Measurements from ENCODE around the gene EWSR1.

Gene EWSR1

GRCh38 chr22:29335656-29336055 lies 67.6 kb downstream of the EWSR1 start:
- no CpG with 5 or more reads among the region's 11 CpGs for WGBS (ENCODE audit: extremely low coverage, insufficient coverage, low lambda C conversion rate)
- Histone ChIP-seq H3K4me1 (ENCODE audit: control insufficient read depth, low read depth, low read length) (peaks cover 2% of the 10 kb centered on the region), H3K36me3 (ENCODE audit: control insufficient read depth, insufficient read depth, low read length) (peaks cover 9% of the 10 kb centered on the region)

GRCh38 chr22:29336751-29337490 lies 68.9 kb downstream of the EWSR1 start:
- no CpG with 5 or more reads among the region's 14 CpGs for WGBS (ENCODE audit: extremely low coverage, insufficient coverage, low lambda C conversion rate)
- Histone ChIP-seq H3K56ac (ENCODE audit: low read length) (no peak overlapping the region), H3K18ac (ENCODE audit: low read length) (no peak overlapping the region)

More at GRCh38 chr22:29335656-29336055, 67.6 kb downstream of the EWSR1 start:
- H3K4me3 ChIP-seq (ENCODE audit: low read length), result no peak overlapping the region
- DNase-seq, result no peak
- H3K18ac ChIP-seq (ENCODE audit: low read length), result no peak overlapping the region
- no peaks in the 10 kb centered on the region for H3K27me3 ChIP-seq (ENCODE audit: insufficient read depth, low read length, poor library complexity)
- no peak overlapping the region for H4K8ac ChIP-seq (ENCODE audit: low read depth, low read length)
- no peak overlapping the region for H3K23ac ChIP-seq (ENCODE audit: low read length)
- no peak overlapping the region for H3K9ac ChIP-seq (ENCODE audit: low read length)
- no peak overlapping the region for H4K5ac ChIP-seq (ENCODE audit: low read length)
- H3K4me2 ChIP-seq (ENCODE audit: low read length), result no peak overlapping the region
- H3K27ac ChIP-seq (ENCODE audit: low read depth, low read length), result no peak overlapping the region
- no peaks in the 10 kb centered on the region for H3K79me1 ChIP-seq (ENCODE audit: low read length)
- H2AK5ac ChIP-seq (ENCODE audit: low read length), result no peak overlapping the region
- no peak overlapping the region for H2BK5ac ChIP-seq (ENCODE audit: low read length)
- no peak overlapping the region for H3K56ac ChIP-seq (ENCODE audit: low read length)
- H2BK15ac ChIP-seq (replicated peaks; ENCODE audit: low read depth), result no peak overlapping the region
- H3K4ac ChIP-seq (ENCODE audit: low read depth, low read length), result no peak overlapping the region
- H2BK120ac ChIP-seq (ENCODE audit: low read depth, low read length), result no peak overlapping the region
- H3K79me2 ChIP-seq (ENCODE audit: control insufficient read depth, insufficient read depth, low read length), result no peaks in the 10 kb centered on the region

GRCh38 chr22:29337631-29338284 lies 69.7 kb downstream of the EWSR1 start:
- no peaks in the 10 kb centered on the region for H3K79me1 ChIP-seq (ENCODE audit: low read length)
- H3K23ac ChIP-seq (ENCODE audit: low read length), result no peak overlapping the region
- DNase-seq, result no peak
- H2BK5ac ChIP-seq (ENCODE audit: low read length), result no peak overlapping the region
- H3K18ac ChIP-seq (ENCODE audit: low read length), result no peak overlapping the region
- H4K8ac ChIP-seq (ENCODE audit: low read depth, low read length), result no peak overlapping the region
- WGBS (ENCODE audit: extremely low coverage, insufficient coverage, low lambda C conversion rate), result no CpG with 5 or more reads among the region's 12 CpGs
- H3K4me3 ChIP-seq (ENCODE audit: low read length), result no peak overlapping the region
- H3K79me2 ChIP-seq (ENCODE audit: control insufficient read depth, insufficient read depth, low read length), result no peaks in the 10 kb centered on the region
- H3K4ac ChIP-seq (ENCODE audit: low read depth, low read length), result no peak overlapping the region
- no peak overlapping the region for H3K27ac ChIP-seq (ENCODE audit: low read depth, low read length)
- H3K9ac ChIP-seq (ENCODE audit: low read length), result no peak overlapping the region
- H3K36me3 ChIP-seq (ENCODE audit: control insufficient read depth, insufficient read depth, low read length), result peaks cover 14% of the 10 kb centered on the region
- H2AK5ac ChIP-seq (ENCODE audit: low read length), result no peak overlapping the region
- H3K56ac ChIP-seq (ENCODE audit: low read length), result no peak overlapping the region
- no peak overlapping the region for H2BK120ac ChIP-seq (ENCODE audit: low read depth, low read length)
- no peaks in the 10 kb centered on the region for H3K27me3 ChIP-seq (ENCODE audit: insufficient read depth, low read length, poor library complexity)
- H3K4me2 ChIP-seq (ENCODE audit: low read length), result no peak overlapping the region
- no peak overlapping the region for H4K5ac ChIP-seq (ENCODE audit: low read length)
- H2BK15ac ChIP-seq (replicated peaks; ENCODE audit: low read depth), result no peak overlapping the region
- no peaks in the 10 kb centered on the region for H3K4me1 ChIP-seq (ENCODE audit: control insufficient read depth, low read depth, low read length)

More at GRCh38 chr22:29336751-29337490, 68.9 kb downstream of the EWSR1 start:
- no peak overlapping the region for H2BK15ac ChIP-seq (replicated peaks; ENCODE audit: low read depth)
- no peak overlapping the region for H4K5ac ChIP-seq (ENCODE audit: low read length)
- H3K23ac ChIP-seq (ENCODE audit: low read length), result no peak overlapping the region
- peaks cover 14% of the 10 kb centered on the region for H3K36me3 ChIP-seq (ENCODE audit: control insufficient read depth, insufficient read depth, low read length)
- H3K79me1 ChIP-seq (ENCODE audit: low read length), result no peaks in the 10 kb centered on the region
- H3K4me2 ChIP-seq (ENCODE audit: low read length), result no peak overlapping the region
- no peaks in the 10 kb centered on the region for H3K27me3 ChIP-seq (ENCODE audit: insufficient read depth, low read length, poor library complexity)
- H3K79me2 ChIP-seq (ENCODE audit: control insufficient read depth, insufficient read depth, low read length), result no peaks in the 10 kb centered on the region
- H3K4me3 ChIP-seq (ENCODE audit: low read length), result no peak overlapping the region
- no peak for DNase-seq
- no peak overlapping the region for H2AK5ac ChIP-seq (ENCODE audit: low read length)
- H2BK120ac ChIP-seq (ENCODE audit: low read depth, low read length), result no peak overlapping the region
- no peak overlapping the region for H3K4ac ChIP-seq (ENCODE audit: low read depth, low read length)
- H2BK5ac ChIP-seq (ENCODE audit: low read length), result no peak overlapping the region
- H3K9ac ChIP-seq (ENCODE audit: low read length), result no peak overlapping the region
- H3K4me1 ChIP-seq (ENCODE audit: control insufficient read depth, low read depth, low read length), result no peaks in the 10 kb centered on the region
- H3K27ac ChIP-seq (ENCODE audit: low read depth, low read length), result no peak overlapping the region
- no peak overlapping the region for H4K8ac ChIP-seq (ENCODE audit: low read depth, low read length)

GRCh38 chr22:29338398-29338797 lies 70.3 kb downstream of the EWSR1 start:
- no CpG with 5 or more reads among the region's 6 CpGs for WGBS (ENCODE audit: extremely low coverage, insufficient coverage, low lambda C conversion rate)
- H3K79me2 ChIP-seq (ENCODE audit: control insufficient read depth, insufficient read depth, low read length), result no peaks in the 10 kb centered on the region
- H3K4me1 ChIP-seq (ENCODE audit: control insufficient read depth, low read depth, low read length), result no peaks in the 10 kb centered on the region
- H3K79me1 ChIP-seq (ENCODE audit: low read length), result no peaks in the 10 kb centered on the region
- no peak overlapping the region for H3K27ac ChIP-seq (ENCODE audit: low read depth, low read length)
- no peak overlapping the region for H3K4me3 ChIP-seq (ENCODE audit: low read length)
- H4K8ac ChIP-seq (ENCODE audit: low read depth, low read length), result no peak overlapping the region
- no peak overlapping the region for H3K4ac ChIP-seq (ENCODE audit: low read depth, low read length)
- H2BK5ac ChIP-seq (ENCODE audit: low read length), result no peak overlapping the region
- no peak overlapping the region for H3K56ac ChIP-seq (ENCODE audit: low read length)
- H3K18ac ChIP-seq (ENCODE audit: low read length), result no peak overlapping the region
- no peak overlapping the region for H4K5ac ChIP-seq (ENCODE audit: low read length)
- no peak overlapping the region for H3K9ac ChIP-seq (ENCODE audit: low read length)
- peaks cover 17% of the 10 kb centered on the region for H3K36me3 ChIP-seq (ENCODE audit: control insufficient read depth, insufficient read depth, low read length)
- H2AK5ac ChIP-seq (ENCODE audit: low read length), result no peak overlapping the region
- H3K27me3 ChIP-seq (ENCODE audit: insufficient read depth, low read length, poor library complexity), result no peaks in the 10 kb centered on the region
- no peak overlapping the region for H3K23ac ChIP-seq (ENCODE audit: low read length)
- no peak for DNase-seq
- H2BK120ac ChIP-seq (ENCODE audit: low read depth, low read length), result no peak overlapping the region
- H3K4me2 ChIP-seq (ENCODE audit: low read length), result no peak overlapping the region
- H2BK15ac ChIP-seq (replicated peaks; ENCODE audit: low read depth), result no peak overlapping the region

- Histone ChIP-seq H3K79me2 (ENCODE audit: control insufficient read depth, insufficient read depth, low read length) (no peaks in the 10 kb centered on the region), H3K56ac (ENCODE audit: low read length) (no peak overlapping the region), H3K27ac (ENCODE audit: low read depth, low read length) (no peak overlapping the region), H3K4me1 (ENCODE audit: control insufficient read depth, low read depth, low read length) (no peaks in the 10 kb centered on the region), H3K9ac (ENCODE audit: low read length) (no peak overlapping the region), H2BK5ac (ENCODE audit: low read length) (no peak overlapping the region), H2BK120ac (ENCODE audit: low read depth, low read length) (no peak overlapping the region), H2AK5ac (ENCODE audit: low read length) (no peak overlapping the region), H3K18ac (ENCODE audit: low read length) (no peak overlapping the region), H4K8ac (ENCODE audit: low read depth, low read length) (no peak overlapping the region), H3K4me3 (ENCODE audit: low read length) (no peak overlapping the region), H3K36me3 (ENCODE audit: control insufficient read depth, insufficient read depth, low read length) (peaks cover 17% of the 10 kb centered on the region), H3K23ac (ENCODE audit: low read length) (no peak overlapping the region), H3K4me2 (ENCODE audit: low read length) (no peak overlapping the region), H3K79me1 (ENCODE audit: low read length) (no peaks in the 10 kb centered on the region), H3K27me3 (ENCODE audit: insufficient read depth, low read length, poor library complexity) (no peaks in the 10 kb centered on the region), H3K4ac (ENCODE audit: low read depth, low read length) (no peak overlapping the region), H2BK15ac (replicated peaks; ENCODE audit: low read depth) (no peak overlapping the region), H4K5ac (ENCODE audit: low read length) (no peak overlapping the region)
- DNase-seq, result no peak
- WGBS (ENCODE audit: extremely low coverage, insufficient coverage, low lambda C conversion rate), result no CpG with 5 or more reads among the region's 23 CpGs
These were observed 71.5 kb downstream of the EWSR1 start for GRCh38 chr22:29339381-29340235.

Data from mesendoderm (in vitro differentiated cells).